Testis (tissue), 3 donors: Measurements from ENCODE around the gene GRAMD1B. TPM values are rescaled to one million over a fixed set of nuclear protein-coding genes. Genes with fewer than 3 reads are reported as not detected.

Source experiments
- DNase-seq: peaks from one replicate; pipeline ENCODE4 v3.0.0-alpha.2; 2019
- H3K27ac ChIP-seq, 2 donors: fragments of 200-600 bp; sonication (generic); one replicate each; pipeline ENCODE4 v1.5.1; 2019
- H3K27me3 ChIP-seq: fragments of 200-600 bp; sonication (generic); one replicate; pipeline ENCODE4 v1.5.1; 2019
- H3K36me3 ChIP-seq: fragments of 200-600 bp; sonication (generic); one replicate; pipeline ENCODE4 v1.5.1; 2017; ENCODE audit warnings: low read depth; ENCODE audit errors: missing control alignments
- H3K4me1 ChIP-seq: fragments of 200-600 bp; sonication (generic); one replicate; pipeline ENCODE4 v1.5.1; 2019
- H3K4me3 ChIP-seq, 2 donors: fragments of 200-600 bp; sonication (generic); one replicate each; pipeline ENCODE4 v1.5.1; 2017 to 2019
- H3K9me3 ChIP-seq: fragments of 200-600 bp; sonication (generic); one replicate; pipeline ENCODE4 v1.5.1; 2017
- POLR2A ChIP-seq: fragments of 450-650 bp; IDR thresholded peaks from one replicate; pipeline ENCODE4 v1.6.1; 2017; ENCODE audit warnings: antibody characterized with exemption, mild to moderate bottlenecking, moderate library complexity
- WGBS, 2 donors: methylation state at CpG; one replicate each; pipeline ENCODE4 v1.1.5; 2018; 5-methylcytosine and 5-hydroxymethylcytosine counted together
- intact Hi-C: fragments of 100-400 bp; cut with DNase I; formaldehyde crosslinking; loops from one replicate; pipeline ENCODE4 v1.15.1; 2023; ENCODE audit warnings: low total_unique reads
- polyA plus RNA-seq: library from polyadenylated mRNA; stranded (reverse); fragments of 350-450 nt; fragmentation: Illumina TruSeq; extraction: RNeasy Lipid Tissue Mini Kit (QIAGEN cat#74804); gene quantifications from one replicate; pipeline ENCODE4 v1.2.3, GENCODE V29; 2014; ENCODE audit warnings: low read depth, low replicate concordance; ENCODE audit not compliant: insufficient read depth
- total RNA-seq, 2 donors: library from RNA; depleted of rRNA; stranded (reverse); fragments of >200 nt; gene quantifications; one replicate each; pipeline ENCODE4 v1.2.3, GENCODE V29; 2016
- TF ChIP-seq, protein P1 (sequence below), 3 experiments: fragments of 450-650 bp in 2 of 3; fragments of 200-600 bp in 1 of 3; sonication (generic) in 1 of 3; IDR thresholded peaks; one replicate each; pipeline ENCODE4 v1.5.1; 2016 to 2019; ENCODE audit warnings: antibody characterized with exemption in 3 of 3, mild to moderate bottlenecking in 2 of 3, moderate library complexity in 1 of 3

The GRAMD1B gene
- total and polyA plus RNA-seq, 3 donors from 2014 or later: 48.1 to 78.9 (median 48.9) TPM

DNA sequence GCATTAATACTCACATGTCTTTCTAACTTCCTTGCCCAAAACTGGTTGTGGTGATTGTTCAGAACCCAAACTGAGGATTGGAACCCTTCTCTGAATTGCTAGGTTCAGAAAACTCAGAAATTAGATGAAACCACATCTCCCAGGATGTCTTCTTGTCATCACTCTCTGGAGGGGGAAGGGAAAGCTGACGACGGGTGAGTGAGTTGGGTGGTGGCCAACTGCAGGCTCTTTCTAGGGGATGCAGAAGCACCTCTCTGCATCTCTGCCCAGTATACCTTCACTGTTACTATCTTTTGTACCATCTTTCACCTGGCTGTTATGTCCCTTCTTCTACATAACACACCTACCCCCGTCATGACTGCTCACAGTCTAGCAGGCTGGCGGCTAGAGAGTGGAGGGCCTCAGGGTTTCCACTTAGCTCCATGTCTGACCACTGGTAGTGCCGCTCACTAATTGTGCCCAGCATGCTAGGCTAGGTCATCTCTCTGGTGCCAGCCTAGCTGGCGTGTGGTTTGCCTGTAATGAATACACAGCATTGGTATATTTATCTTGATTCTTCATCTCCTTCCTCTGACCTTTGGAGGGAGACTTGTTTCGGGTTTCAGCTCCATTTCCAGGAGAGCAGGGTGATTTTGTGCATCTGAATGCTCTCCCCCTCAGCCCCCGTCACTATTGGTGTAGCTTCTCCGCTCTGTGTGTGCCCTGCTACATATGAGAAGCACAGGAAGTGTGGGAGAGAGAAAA lies 7.3 kb downstream of the GRAMD1B start:
- DNase-seq: no peak
- H3K9me3 ChIP-seq: no peaks in the 10 kb centered on the region
- H3K4me3 ChIP-seq: no peak overlapping the region
- H3K4me1 ChIP-seq: no peaks in the 10 kb centered on the region
- H3K27me3 ChIP-seq: no peaks in the 10 kb centered on the region
- intact Hi-C loops: no loop called here
- no peaks in the 10 kb centered on the region for H3K36me3 ChIP-seq
- TF ChIP-seq, protein P1, sequence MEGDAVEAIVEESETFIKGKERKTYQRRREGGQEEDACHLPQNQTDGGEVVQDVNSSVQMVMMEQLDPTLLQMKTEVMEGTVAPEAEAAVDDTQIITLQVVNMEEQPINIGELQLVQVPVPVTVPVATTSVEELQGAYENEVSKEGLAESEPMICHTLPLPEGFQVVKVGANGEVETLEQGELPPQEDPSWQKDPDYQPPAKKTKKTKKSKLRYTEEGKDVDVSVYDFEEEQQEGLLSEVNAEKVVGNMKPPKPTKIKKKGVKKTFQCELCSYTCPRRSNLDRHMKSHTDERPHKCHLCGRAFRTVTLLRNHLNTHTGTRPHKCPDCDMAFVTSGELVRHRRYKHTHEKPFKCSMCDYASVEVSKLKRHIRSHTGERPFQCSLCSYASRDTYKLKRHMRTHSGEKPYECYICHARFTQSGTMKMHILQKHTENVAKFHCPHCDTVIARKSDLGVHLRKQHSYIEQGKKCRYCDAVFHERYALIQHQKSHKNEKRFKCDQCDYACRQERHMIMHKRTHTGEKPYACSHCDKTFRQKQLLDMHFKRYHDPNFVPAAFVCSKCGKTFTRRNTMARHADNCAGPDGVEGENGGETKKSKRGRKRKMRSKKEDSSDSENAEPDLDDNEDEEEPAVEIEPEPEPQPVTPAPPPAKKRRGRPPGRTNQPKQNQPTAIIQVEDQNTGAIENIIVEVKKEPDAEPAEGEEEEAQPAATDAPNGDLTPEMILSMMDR (IDR thresholded peaks at IDR 0.05): no peak
- no peak for TF ChIP-seq POLR2A
- no peak overlapping the region for H3K27ac ChIP-seq
- 83 to 87% methylated on average over 9 of the region's 9 CpGs for WGBS, 2 donors

DNA sequence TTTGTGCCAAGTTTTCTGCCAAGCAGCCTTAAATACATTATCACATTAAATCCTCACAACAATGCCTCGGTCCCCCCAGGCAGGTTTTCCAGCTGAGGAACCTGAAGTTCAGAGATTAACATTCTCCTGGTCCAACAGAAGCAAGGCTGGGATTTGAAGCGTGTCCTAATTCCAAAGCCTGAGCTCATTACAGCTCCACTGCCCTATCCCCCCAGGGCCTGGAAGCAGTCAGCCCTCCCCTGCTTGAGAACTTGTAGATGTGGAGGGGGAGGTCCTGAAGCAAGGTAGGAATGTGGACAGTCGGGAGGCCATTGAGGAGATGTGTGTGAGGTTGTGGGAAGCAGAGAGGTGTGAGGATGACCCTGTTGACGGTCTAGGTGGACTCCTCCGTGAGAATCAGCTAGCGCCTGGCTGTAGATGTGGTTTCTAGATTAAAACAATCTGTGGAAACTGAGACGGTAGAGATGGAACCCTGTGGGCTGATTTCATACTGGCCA lies 8.1 kb downstream of the GRAMD1B start:
- WGBS, 2 donors: 76 to 81% methylated on average over 7 of the region's 7 CpGs
- H3K27ac ChIP-seq: no peak overlapping the region
- TF ChIP-seq POLR2A: no peak
- TF ChIP-seq, protein P1 (IDR thresholded peaks at IDR 0.05): no peak
- DNase-seq: no peak
- H3K9me3 ChIP-seq: no peaks in the 10 kb centered on the region
- H3K4me3 ChIP-seq: no peak overlapping the region
- H3K27me3 ChIP-seq: no peaks in the 10 kb centered on the region
- no peaks in the 10 kb centered on the region for H3K36me3 ChIP-seq
- intact Hi-C loops: no loop called here
- H3K4me1 ChIP-seq: no peaks in the 10 kb centered on the region

DNA sequence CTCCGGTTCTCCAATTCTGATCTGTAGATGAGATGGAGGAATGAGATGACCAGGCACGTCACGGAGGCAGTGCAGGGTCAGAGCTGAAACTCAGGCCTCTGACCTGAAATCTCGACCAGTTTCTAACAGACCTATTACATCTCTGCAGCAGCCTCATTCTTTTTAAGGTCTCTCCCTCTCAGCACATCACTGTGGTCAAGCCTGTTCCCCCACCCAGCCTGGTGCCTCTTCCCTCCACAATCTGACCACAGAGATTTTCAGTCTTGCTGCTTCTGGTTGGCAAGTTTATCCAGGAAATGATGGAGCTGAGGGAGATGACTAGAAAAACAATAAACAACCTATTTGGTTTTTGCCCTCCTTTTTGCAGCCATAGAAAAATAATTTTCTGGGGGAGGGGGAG lies 9.5 kb downstream of the GRAMD1B start:
- intact Hi-C loops: no loop called here
- TF ChIP-seq, protein P1 (IDR thresholded peaks at IDR 0.05): no peak
- no peak for TF ChIP-seq POLR2A
- DNase-seq: no peak
- H3K4me1 ChIP-seq: no peaks in the 10 kb centered on the region
- no peaks in the 10 kb centered on the region for H3K27me3 ChIP-seq
- H3K36me3 ChIP-seq: no peaks in the 10 kb centered on the region
- WGBS, 2 donors: 77 to 81% methylated on average over 4 of the region's 4 CpGs
- no peak overlapping the region for H3K27ac ChIP-seq
- no peak overlapping the region for H3K4me3 ChIP-seq
- no peaks in the 10 kb centered on the region for H3K9me3 ChIP-seq

DNA sequence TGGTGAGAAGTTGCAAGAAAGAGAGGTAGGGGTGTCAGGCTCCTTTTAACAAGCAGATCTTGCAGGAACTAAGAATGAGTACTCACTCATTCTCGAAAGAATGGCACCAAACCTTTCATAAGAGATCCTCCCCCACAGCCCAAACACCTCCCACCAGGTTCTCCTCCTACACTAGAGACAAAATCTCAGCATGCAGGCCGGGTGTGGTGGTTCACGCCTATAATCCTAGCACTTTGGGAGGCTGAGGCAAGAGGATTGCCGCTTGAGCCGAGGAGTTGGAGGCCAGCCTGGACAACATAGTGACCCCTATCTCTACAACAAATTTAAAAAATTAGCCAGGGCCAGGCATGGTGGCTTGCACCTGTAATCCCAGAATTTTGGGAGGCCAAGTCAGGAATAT lies 11.1 kb downstream of the GRAMD1B start:
- Histone ChIP-seq H3K4me1 (no peaks in the 10 kb centered on the region), H3K27me3 (no peaks in the 10 kb centered on the region), H3K36me3 (no peaks in the 10 kb centered on the region), H3K4me3 (no peak overlapping the region), H3K9me3 (no peaks in the 10 kb centered on the region), H3K27ac (no peak overlapping the region)
- no peak for TF ChIP-seq POLR2A
- TF ChIP-seq, protein P1 (IDR thresholded peaks at IDR 0.05): no peak
- no peak for DNase-seq
- intact Hi-C loops: no loop called here
- 78 to 92% methylated on average over 5 of the region's 5 CpGs for WGBS, 2 donors
